Upper lobe of right lung (tissue), 1 donor: ENCODE data around the gene SCN4B. TPM values are rescaled to one million over a fixed set of nuclear protein-coding genes. Genes with fewer than 3 reads are reported as not detected.

Source experiments
- ATAC-seq: fragments of 200-7000 bp; cut with Tn5 transposase; one replicate; pipeline ENCODE4 v1.9.1; 2020; ENCODE audit warnings: mild to moderate bottlenecking, moderate library complexity
- DNase-seq: peaks from one replicate; pipeline ENCODE4 v3.0.0-alpha.2; 2020
- H3K27ac ChIP-seq: fragments of 200-600 bp; one replicate; pipeline ENCODE4 v1.8.0; 2022
- H3K27me3 ChIP-seq: fragments of 200-600 bp; one replicate; pipeline ENCODE4 v1.8.0; 2022; ENCODE audit warnings: mild to moderate bottlenecking
- H3K36me3 ChIP-seq: fragments of 200-600 bp; one replicate; pipeline ENCODE4 v1.8.0; 2022
- H3K4me1 ChIP-seq: fragments of 200-600 bp; one replicate; pipeline ENCODE4 v1.8.0; 2022
- H3K4me3 ChIP-seq: fragments of 200-600 bp; one replicate; pipeline ENCODE4 v1.8.0; 2022; ENCODE audit warnings: mild to moderate bottlenecking
- H3K9me3 ChIP-seq: fragments of 200-600 bp; one replicate; pipeline ENCODE4 v1.8.0; 2022
- intact Hi-C: fragments of 100-400 bp; cut with DNase I; formaldehyde crosslinking; loops from one replicate; pipeline ENCODE4 v1.11.0; 2022
- total RNA-seq: library from RNA; stranded (reverse); fragmentation: NEBNext Ultra II Directional; extraction: Animal tissue kit (Norgen Biotek cat#: 25700); gene quantifications from one replicate; pipeline ENCODE4 v1.2.1, GENCODE V29; 2021
- TF ChIP-seq, protein P1 (sequence below): fragments of 200-600 bp; IDR thresholded peaks from one replicate; pipeline ENCODE4 v1.8.0; 2022; ENCODE audit warnings: antibody characterized with exemption
- donor health status: DM: no; HTN: yes; CAD: no; lungs with severe emphysema.

SCN4B gene
- total RNA-seq, 1 donor from 2014 or later: 7.2 TPM

DNA sequence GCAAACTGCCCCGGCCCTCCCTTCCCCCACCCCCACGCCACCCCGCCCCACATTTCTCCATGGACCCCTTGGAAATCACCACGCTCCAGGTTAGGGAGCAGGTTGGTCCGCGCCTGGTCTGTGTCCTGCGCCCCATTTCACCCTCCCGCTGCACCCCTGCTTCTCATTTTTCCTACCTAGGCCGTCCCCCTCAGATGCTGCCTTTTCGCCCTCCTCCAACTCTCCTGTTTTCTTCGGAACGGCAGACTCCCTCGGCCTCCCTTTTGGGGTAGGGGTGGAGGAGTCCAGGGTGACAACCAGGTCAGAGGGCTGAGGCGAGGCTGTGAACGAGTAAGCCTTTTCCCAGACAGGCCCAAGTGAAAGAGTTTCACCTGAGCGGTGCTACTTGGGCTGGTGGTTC lies 893 bp upstream of the SCN4B start:
- no peaks in the 10 kb centered on the region for H3K4me1 ChIP-seq

DNA sequence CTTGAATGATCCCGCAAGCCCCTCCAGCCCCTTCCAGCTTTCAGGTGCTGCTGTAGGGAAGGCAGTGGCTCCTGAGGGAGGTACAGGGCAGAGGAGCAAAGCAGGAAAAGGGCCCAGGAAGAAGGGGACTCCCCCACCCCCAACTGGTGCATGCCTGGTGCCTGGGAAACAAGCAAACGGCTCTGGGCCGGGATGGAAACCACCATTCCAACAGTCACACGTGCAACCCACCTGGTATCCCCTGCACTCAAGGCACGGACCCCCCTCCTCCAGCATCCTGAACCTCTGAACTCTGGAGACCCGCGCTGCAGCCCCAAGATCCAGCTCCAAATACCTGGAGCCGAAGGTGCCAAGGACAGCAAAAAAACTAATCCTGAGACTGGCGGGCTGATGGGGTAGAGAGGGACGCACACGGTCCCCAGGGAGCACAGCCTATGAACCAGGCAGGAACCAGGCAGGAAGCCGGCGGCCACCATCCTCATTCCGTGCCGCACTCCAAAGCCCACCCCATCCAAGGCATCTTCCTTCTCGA lies 537 bp downstream of the SCN4B start:
- DNase-seq (no peak), ATAC-seq (no peak)
- no peaks in the 10 kb centered on the region for H3K4me1 ChIP-seq
- peak overlapping the region; percentile 53 for H3K4me3 ChIP-seq
- TF ChIP-seq, protein P1, sequence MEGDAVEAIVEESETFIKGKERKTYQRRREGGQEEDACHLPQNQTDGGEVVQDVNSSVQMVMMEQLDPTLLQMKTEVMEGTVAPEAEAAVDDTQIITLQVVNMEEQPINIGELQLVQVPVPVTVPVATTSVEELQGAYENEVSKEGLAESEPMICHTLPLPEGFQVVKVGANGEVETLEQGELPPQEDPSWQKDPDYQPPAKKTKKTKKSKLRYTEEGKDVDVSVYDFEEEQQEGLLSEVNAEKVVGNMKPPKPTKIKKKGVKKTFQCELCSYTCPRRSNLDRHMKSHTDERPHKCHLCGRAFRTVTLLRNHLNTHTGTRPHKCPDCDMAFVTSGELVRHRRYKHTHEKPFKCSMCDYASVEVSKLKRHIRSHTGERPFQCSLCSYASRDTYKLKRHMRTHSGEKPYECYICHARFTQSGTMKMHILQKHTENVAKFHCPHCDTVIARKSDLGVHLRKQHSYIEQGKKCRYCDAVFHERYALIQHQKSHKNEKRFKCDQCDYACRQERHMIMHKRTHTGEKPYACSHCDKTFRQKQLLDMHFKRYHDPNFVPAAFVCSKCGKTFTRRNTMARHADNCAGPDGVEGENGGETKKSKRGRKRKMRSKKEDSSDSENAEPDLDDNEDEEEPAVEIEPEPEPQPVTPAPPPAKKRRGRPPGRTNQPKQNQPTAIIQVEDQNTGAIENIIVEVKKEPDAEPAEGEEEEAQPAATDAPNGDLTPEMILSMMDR: no peak
- intact Hi-C loops: no loop called here
- H3K9me3 ChIP-seq: no peaks in the 10 kb centered on the region
- peaks cover 49% of the 10 kb centered on the region for H3K27me3 ChIP-seq
- H3K27ac ChIP-seq: no peak overlapping the region
- no peaks in the 10 kb centered on the region for H3K36me3 ChIP-seq

More for the DNA sequence above, 893 bp upstream of the SCN4B start:
- H3K4me3 ChIP-seq: peak overlapping the region; percentile 53
- no peak overlapping the region for H3K27ac ChIP-seq
- ATAC-seq: no peak
- H3K36me3 ChIP-seq: no peaks in the 10 kb centered on the region
- no peak for DNase-seq
- intact Hi-C loops: no loop called here
- peaks cover 52% of the 10 kb centered on the region for H3K27me3 ChIP-seq
- TF ChIP-seq, protein P1: no peak
- H3K9me3 ChIP-seq: no peaks in the 10 kb centered on the region

DNA sequence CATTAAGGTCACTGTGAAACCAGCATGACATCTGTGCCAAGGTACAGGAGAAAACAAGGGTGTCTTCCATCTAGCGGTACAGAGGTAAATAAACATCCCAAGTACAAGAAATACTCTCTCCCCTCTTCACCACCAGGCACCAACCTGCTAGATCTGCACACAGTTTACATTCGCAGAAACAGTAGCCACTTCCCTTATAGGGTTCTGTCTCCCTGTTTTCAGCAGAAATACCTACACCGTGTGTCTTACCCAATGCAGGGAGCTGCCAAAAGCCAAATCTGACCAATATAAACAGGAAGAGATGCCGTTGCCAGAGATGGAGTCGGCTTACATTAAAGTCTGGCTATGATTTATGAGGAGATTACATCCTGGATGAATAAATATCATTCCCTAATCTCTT lies 1.2 kb downstream of the SCN4B start:
- ATAC-seq: no peak
- no peak overlapping the region for H3K27ac ChIP-seq
- no peaks in the 10 kb centered on the region for H3K36me3 ChIP-seq
- H3K4me1 ChIP-seq: no peaks in the 10 kb centered on the region
- peaks cover 43% of the 10 kb centered on the region for H3K27me3 ChIP-seq
- TF ChIP-seq, protein P1: no peak
- no peaks in the 10 kb centered on the region for H3K9me3 ChIP-seq
- no peak for DNase-seq
- intact Hi-C loops: no loop called here
- no peak overlapping the region for H3K4me3 ChIP-seq

DNA sequence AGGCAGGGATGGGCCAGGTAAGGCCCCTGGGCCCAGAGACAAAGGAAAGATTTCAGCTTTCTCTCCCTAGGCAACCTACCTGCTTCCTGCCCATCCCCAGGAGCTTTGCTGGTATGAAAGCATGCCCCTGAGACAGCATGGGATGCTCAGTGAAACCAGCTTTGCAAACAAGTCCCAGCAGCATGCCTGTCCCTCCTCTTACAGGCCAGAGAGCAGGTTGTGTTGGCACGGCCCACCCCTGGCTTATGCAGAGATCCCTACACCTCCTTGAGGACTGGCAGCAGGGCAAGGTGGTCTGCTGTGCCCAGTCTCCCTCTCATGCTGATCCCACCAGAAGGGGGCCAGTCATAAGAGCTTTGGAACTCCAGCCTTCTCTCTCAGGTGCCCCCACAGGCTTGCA lies 3.1 kb downstream of the SCN4B start:
- Histone ChIP-seq H3K4me1 (no peaks in the 10 kb centered on the region), H3K27me3 (peaks cover 30% of the 10 kb centered on the region), H3K9me3 (no peaks in the 10 kb centered on the region), H3K27ac (no peak overlapping the region), H3K4me3 (no peak overlapping the region), H3K36me3 (no peaks in the 10 kb centered on the region)
- DNase-seq (no peak), ATAC-seq (no peak)
- TF ChIP-seq, protein P1: no peak
- intact Hi-C loops: no loop called here

DNA sequence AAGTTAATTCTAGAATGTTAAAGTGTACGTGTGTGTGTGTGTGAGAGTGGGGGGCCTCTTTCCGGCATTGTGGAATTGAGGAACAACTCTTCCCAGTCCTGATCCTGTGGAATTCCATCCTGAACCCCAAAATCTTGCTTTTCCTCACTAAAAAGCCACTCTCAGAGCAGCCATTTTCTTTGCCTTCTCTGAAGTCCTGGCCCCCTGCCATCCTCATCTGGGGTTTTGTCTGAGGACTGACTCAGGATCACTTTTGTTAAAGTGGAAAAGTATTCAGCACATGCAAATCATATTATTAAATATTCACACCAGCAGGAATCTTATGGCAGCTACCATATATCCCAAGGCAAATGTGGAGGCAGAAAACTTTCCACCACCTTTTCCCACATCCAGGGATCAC lies 3.8 kb downstream of the SCN4B start:
- Histone ChIP-seq H3K9me3 (no peaks in the 10 kb centered on the region), H3K27me3 (peaks cover 24% of the 10 kb centered on the region), H3K36me3 (no peaks in the 10 kb centered on the region), H3K4me1 (no peaks in the 10 kb centered on the region), H3K27ac (no peak overlapping the region), H3K4me3 (no peak overlapping the region)
- no peak for DNase-seq
- intact Hi-C loops: no loop called here
- ATAC-seq: no peak
- TF ChIP-seq, protein P1: no peak

DNA sequence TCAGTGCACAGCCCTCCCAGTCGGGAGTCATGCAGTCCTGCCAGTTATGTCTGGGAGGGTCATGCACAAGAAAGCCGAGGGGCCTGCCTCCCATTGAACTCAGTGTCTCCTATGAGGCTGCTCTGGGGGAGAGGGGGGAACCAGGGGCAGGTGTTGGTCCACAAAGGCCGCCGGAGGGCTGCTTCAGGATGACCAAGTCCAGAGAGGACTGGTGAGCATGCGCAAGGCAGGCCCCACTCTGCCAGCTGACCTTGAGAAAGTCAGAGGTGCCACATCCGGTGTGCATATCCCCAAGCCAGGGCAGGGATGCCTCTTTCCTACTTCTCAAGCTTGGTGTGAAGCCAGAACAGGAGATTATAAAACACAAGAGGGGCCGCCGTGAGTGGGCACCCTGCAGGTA lies 4.4 kb downstream of the SCN4B start:
- Histone ChIP-seq H3K27ac (no peak overlapping the region), H3K4me1 (no peaks in the 10 kb centered on the region), H3K27me3 (peaks cover 17% of the 10 kb centered on the region), H3K4me3 (no peak overlapping the region), H3K36me3 (no peaks in the 10 kb centered on the region), H3K9me3 (no peaks in the 10 kb centered on the region)
- intact Hi-C loops: no loop called here
- ATAC-seq: no peak
- TF ChIP-seq, protein P1: no peak
- DNase-seq: no peak
